Measurements from ENCODE around the gene DCLK2. TPM values are rescaled to one million over a fixed set of nuclear protein-coding genes. Genes with fewer than 3 reads are reported as not detected.
A peak's percentile ranks its signal among the peaks of the same experiment; 100 is the strongest.

DCLK2 gene
- 0.08 TPM for polyA plus RNA-seq (2013, experiment 1 of 2)
- polyA plus RNA-seq (2013, experiment 2 of 2), result 0.06 TPM

GRCh38 chr4:150078041-150078578, at the start of gene DCLK2:
DCLK2 (plus strand) TSS chr4:150078445; CDS start chr4:150079028, 583 bp downstream.
- Histone ChIP-seq H3K4me3 (ENCODE audit: low read length) (peak within 1 kb of the TSS; percentile 30), H2BK120ac (ENCODE audit: low read depth, low read length) (no peak within 1 kb of the TSS), H3K23ac (ENCODE audit: low read length) (no peak within 1 kb of the TSS), H3K18ac (ENCODE audit: low read length) (no peak within 1 kb of the TSS), H4K8ac (ENCODE audit: low read depth, low read length) (no peak within 1 kb of the TSS), H3K4ac (ENCODE audit: low read depth, low read length) (no peak within 1 kb of the TSS), H3K36me3 (ENCODE audit: control insufficient read depth, insufficient read depth, low read length) (no peaks in the 10 kb centered on the region), H2BK5ac (ENCODE audit: low read length) (no peak within 1 kb of the TSS), H3K9ac (ENCODE audit: low read length) (peak within 1 kb of the TSS; percentile 49), H4K5ac (ENCODE audit: low read length) (no peak within 1 kb of the TSS), H3K27ac (ENCODE audit: low read depth, low read length) (no peak within 1 kb of the TSS), H3K4me1 (ENCODE audit: control insufficient read depth, low read depth, low read length) (no peaks in the 10 kb centered on the region), H2AK5ac (ENCODE audit: low read length) (no peak within 1 kb of the TSS), H2BK15ac (replicated peaks; ENCODE audit: low read depth) (no peak within 1 kb of the TSS), H3K56ac (ENCODE audit: low read length) (peak within 1 kb of the TSS; percentile 73), H3K79me1 (ENCODE audit: low read length) (no peaks in the 10 kb centered on the region), H3K4me2 (ENCODE audit: low read length) (peak within 1 kb of the TSS; percentile 73), H3K79me2 (ENCODE audit: control insufficient read depth, insufficient read depth, low read length) (no peaks in the 10 kb centered on the region), H3K27me3 (ENCODE audit: insufficient read depth, low read length, poor library complexity) (peaks cover 14% of the 10 kb centered on the region)
- DNase-seq, result peak; percentile 56
- WGBS (ENCODE audit: extremely low coverage, insufficient coverage, low lambda C conversion rate), result no CpG with 5 or more reads among the region's 68 CpGs

GRCh38 chr4:150032541-150032940, 45.7 kb upstream of the DCLK2 start:
- no peak overlapping the region for H2AK5ac ChIP-seq (ENCODE audit: low read length)
- no peaks in the 10 kb centered on the region for H3K27me3 ChIP-seq (ENCODE audit: insufficient read depth, low read length, poor library complexity)
- H2BK120ac ChIP-seq (ENCODE audit: low read depth, low read length), result no peak overlapping the region
- H3K18ac ChIP-seq (ENCODE audit: low read length), result no peak overlapping the region
- H3K4me3 ChIP-seq (ENCODE audit: low read length), result no peak overlapping the region
- peaks cover 7% of the 10 kb centered on the region for H3K4me1 ChIP-seq (ENCODE audit: control insufficient read depth, low read depth, low read length)
- H3K9ac ChIP-seq (ENCODE audit: low read length), result no peak overlapping the region
- no peak overlapping the region for H3K23ac ChIP-seq (ENCODE audit: low read length)
- H3K79me1 ChIP-seq (ENCODE audit: low read length), result no peaks in the 10 kb centered on the region
- H3K36me3 ChIP-seq (ENCODE audit: control insufficient read depth, insufficient read depth, low read length), result no peaks in the 10 kb centered on the region
- WGBS (ENCODE audit: extremely low coverage, insufficient coverage, low lambda C conversion rate), result no CpG with 5 or more reads among the region's 7 CpGs
- DNase-seq, result no peak
- no peak overlapping the region for H2BK15ac ChIP-seq (replicated peaks; ENCODE audit: low read depth)
- H3K4ac ChIP-seq (ENCODE audit: low read depth, low read length), result no peak overlapping the region
- no peak overlapping the region for H3K4me2 ChIP-seq (ENCODE audit: low read length)
- no peak overlapping the region for H2BK5ac ChIP-seq (ENCODE audit: low read length)
- H3K79me2 ChIP-seq (ENCODE audit: control insufficient read depth, insufficient read depth, low read length), result no peaks in the 10 kb centered on the region
- no peak overlapping the region for H3K27ac ChIP-seq (ENCODE audit: low read depth, low read length)
- H3K56ac ChIP-seq (ENCODE audit: low read length), result no peak overlapping the region
- H4K8ac ChIP-seq (ENCODE audit: low read depth, low read length), result no peak overlapping the region
- H4K5ac ChIP-seq (ENCODE audit: low read length), result no peak overlapping the region

GRCh38 chr4:150033081-150033480, 45.2 kb upstream of the DCLK2 start:
- no peak overlapping the region for H3K4me3 ChIP-seq (ENCODE audit: low read length)
- no peak overlapping the region for H3K18ac ChIP-seq (ENCODE audit: low read length)
- H2BK120ac ChIP-seq (ENCODE audit: low read depth, low read length), result no peak overlapping the region
- H4K5ac ChIP-seq (ENCODE audit: low read length), result no peak overlapping the region
- no peaks in the 10 kb centered on the region for H3K27me3 ChIP-seq (ENCODE audit: insufficient read depth, low read length, poor library complexity)
- no peak overlapping the region for H4K8ac ChIP-seq (ENCODE audit: low read depth, low read length)
- H3K79me1 ChIP-seq (ENCODE audit: low read length), result no peaks in the 10 kb centered on the region
- H3K56ac ChIP-seq (ENCODE audit: low read length), result no peak overlapping the region
- H3K4ac ChIP-seq (ENCODE audit: low read depth, low read length), result no peak overlapping the region
- WGBS (ENCODE audit: extremely low coverage, insufficient coverage, low lambda C conversion rate), result no CpG with 5 or more reads among the region's 4 CpGs
- H2BK15ac ChIP-seq (replicated peaks; ENCODE audit: low read depth), result no peak overlapping the region
- DNase-seq, result peak; percentile 51
- H3K36me3 ChIP-seq (ENCODE audit: control insufficient read depth, insufficient read depth, low read length), result no peaks in the 10 kb centered on the region
- H3K23ac ChIP-seq (ENCODE audit: low read length), result no peak overlapping the region
- no peak overlapping the region for H2AK5ac ChIP-seq (ENCODE audit: low read length)
- H2BK5ac ChIP-seq (ENCODE audit: low read length), result no peak overlapping the region
- no peak overlapping the region for H3K4me2 ChIP-seq (ENCODE audit: low read length)
- no peak overlapping the region for H3K27ac ChIP-seq (ENCODE audit: low read depth, low read length)
- peaks cover 7% of the 10 kb centered on the region for H3K4me1 ChIP-seq (ENCODE audit: control insufficient read depth, low read depth, low read length)
- H3K9ac ChIP-seq (ENCODE audit: low read length), result no peak overlapping the region
- H3K79me2 ChIP-seq (ENCODE audit: control insufficient read depth, insufficient read depth, low read length), result no peaks in the 10 kb centered on the region

- peaks cover 7% of the 10 kb centered on the region for H3K4me1 ChIP-seq (ENCODE audit: control insufficient read depth, low read depth, low read length)
- no CpG with 5 or more reads among the region's 2 CpGs for WGBS (ENCODE audit: extremely low coverage, insufficient coverage, low lambda C conversion rate)
- H3K36me3 ChIP-seq (ENCODE audit: control insufficient read depth, insufficient read depth, low read length), result no peaks in the 10 kb centered on the region
- H2AK5ac ChIP-seq (ENCODE audit: low read length), result no peak overlapping the region
- H3K79me2 ChIP-seq (ENCODE audit: control insufficient read depth, insufficient read depth, low read length), result no peaks in the 10 kb centered on the region
- no peak overlapping the region for H3K4ac ChIP-seq (ENCODE audit: low read depth, low read length)
- no peak overlapping the region for H3K9ac ChIP-seq (ENCODE audit: low read length)
- no peak overlapping the region for H4K5ac ChIP-seq (ENCODE audit: low read length)
- H4K8ac ChIP-seq (ENCODE audit: low read depth, low read length), result no peak overlapping the region
- no peak overlapping the region for H3K56ac ChIP-seq (ENCODE audit: low read length)
- H3K4me2 ChIP-seq (ENCODE audit: low read length), result no peak overlapping the region
- no peak overlapping the region for H2BK5ac ChIP-seq (ENCODE audit: low read length)
- H3K23ac ChIP-seq (ENCODE audit: low read length), result no peak overlapping the region
- H3K27ac ChIP-seq (ENCODE audit: low read depth, low read length), result no peak overlapping the region
- H2BK120ac ChIP-seq (ENCODE audit: low read depth, low read length), result no peak overlapping the region
- no peaks in the 10 kb centered on the region for H3K79me1 ChIP-seq (ENCODE audit: low read length)
- H3K4me3 ChIP-seq (ENCODE audit: low read length), result no peak overlapping the region
- H2BK15ac ChIP-seq (replicated peaks; ENCODE audit: low read depth), result no peak overlapping the region
- DNase-seq, result no peak
- no peak overlapping the region for H3K18ac ChIP-seq (ENCODE audit: low read length)
- H3K27me3 ChIP-seq (ENCODE audit: insufficient read depth, low read length, poor library complexity), result no peaks in the 10 kb centered on the region
Measured at GRCh38 chr4:150033901-150034300, 44.3 kb upstream of the DCLK2 start.

- no peak for DNase-seq
- H3K27ac ChIP-seq (ENCODE audit: low read depth, low read length), result no peak overlapping the region
- no peak overlapping the region for H2BK15ac ChIP-seq (replicated peaks; ENCODE audit: low read depth)
- no peaks in the 10 kb centered on the region for H3K79me2 ChIP-seq (ENCODE audit: control insufficient read depth, insufficient read depth, low read length)
- H3K27me3 ChIP-seq (ENCODE audit: insufficient read depth, low read length, poor library complexity), result no peaks in the 10 kb centered on the region
- H3K4me3 ChIP-seq (ENCODE audit: low read length), result no peak overlapping the region
- no peaks in the 10 kb centered on the region for H3K36me3 ChIP-seq (ENCODE audit: control insufficient read depth, insufficient read depth, low read length)
- no peak overlapping the region for H2AK5ac ChIP-seq (ENCODE audit: low read length)
- no peak overlapping the region for H3K9ac ChIP-seq (ENCODE audit: low read length)
- no peak overlapping the region for H2BK5ac ChIP-seq (ENCODE audit: low read length)
- no peak overlapping the region for H3K18ac ChIP-seq (ENCODE audit: low read length)
- no peak overlapping the region for H4K8ac ChIP-seq (ENCODE audit: low read depth, low read length)
- no peak overlapping the region for H2BK120ac ChIP-seq (ENCODE audit: low read depth, low read length)
- H3K23ac ChIP-seq (ENCODE audit: low read length), result no peak overlapping the region
- no peak overlapping the region for H4K5ac ChIP-seq (ENCODE audit: low read length)
- no peak overlapping the region for H3K4me2 ChIP-seq (ENCODE audit: low read length)
- no CpG with 5 or more reads among the region's 6 CpGs for WGBS (ENCODE audit: extremely low coverage, insufficient coverage, low lambda C conversion rate)
- H3K56ac ChIP-seq (ENCODE audit: low read length), result no peak overlapping the region
- H3K4ac ChIP-seq (ENCODE audit: low read depth, low read length), result no peak overlapping the region
- peaks cover 7% of the 10 kb centered on the region for H3K4me1 ChIP-seq (ENCODE audit: control insufficient read depth, low read depth, low read length)
- no peaks in the 10 kb centered on the region for H3K79me1 ChIP-seq (ENCODE audit: low read length)
Measured at GRCh38 chr4:150037251-150037856, 40.9 kb upstream of the DCLK2 start.
